MM.1S (cell line): Measurements from ENCODE around the gene LRMDA.

Experiments used
- EZH2 ChIP-seq: fragments of 300-600 bp; sonication (generic); optimal IDR thresholded peaks from 2 replicates; pipeline ENCODE3; 2017; ENCODE audit warnings: low read depth, mild to moderate bottlenecking, antibody characterized with exemption, low read length, mixed read lengths
- EZH2phosphoT487 ChIP-seq: fragments of 300-600 bp; sonication (generic); IDR thresholded peaks from 2 replicates; pipeline ENCODE4 v1.6.1; 2018; ENCODE audit warnings: antibody characterized with exemption, low read length
- TF ChIP-seq, protein P1 (sequence below): fragments of 300-600 bp; sonication (generic); IDR thresholded peaks from 2 replicates; pipeline ENCODE4 v1.5.1; 2016; ENCODE audit warnings: antibody characterized with exemption, low read length, mixed read lengths

- TF ChIP-seq, protein P1, sequence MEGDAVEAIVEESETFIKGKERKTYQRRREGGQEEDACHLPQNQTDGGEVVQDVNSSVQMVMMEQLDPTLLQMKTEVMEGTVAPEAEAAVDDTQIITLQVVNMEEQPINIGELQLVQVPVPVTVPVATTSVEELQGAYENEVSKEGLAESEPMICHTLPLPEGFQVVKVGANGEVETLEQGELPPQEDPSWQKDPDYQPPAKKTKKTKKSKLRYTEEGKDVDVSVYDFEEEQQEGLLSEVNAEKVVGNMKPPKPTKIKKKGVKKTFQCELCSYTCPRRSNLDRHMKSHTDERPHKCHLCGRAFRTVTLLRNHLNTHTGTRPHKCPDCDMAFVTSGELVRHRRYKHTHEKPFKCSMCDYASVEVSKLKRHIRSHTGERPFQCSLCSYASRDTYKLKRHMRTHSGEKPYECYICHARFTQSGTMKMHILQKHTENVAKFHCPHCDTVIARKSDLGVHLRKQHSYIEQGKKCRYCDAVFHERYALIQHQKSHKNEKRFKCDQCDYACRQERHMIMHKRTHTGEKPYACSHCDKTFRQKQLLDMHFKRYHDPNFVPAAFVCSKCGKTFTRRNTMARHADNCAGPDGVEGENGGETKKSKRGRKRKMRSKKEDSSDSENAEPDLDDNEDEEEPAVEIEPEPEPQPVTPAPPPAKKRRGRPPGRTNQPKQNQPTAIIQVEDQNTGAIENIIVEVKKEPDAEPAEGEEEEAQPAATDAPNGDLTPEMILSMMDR: no peak
- TF ChIP-seq EZH2: no peak
- TF ChIP-seq EZH2phosphoT487: no peak
Measured at GRCh38 chr10:76554478-76554877, 1123.1 kb downstream of the LRMDA start.
